Suppressor macrophage (primary cell): ENCODE data around the gene RGS1.

Source experiments
- DNase-seq, 4 experiments: peaks; one replicate each; pipeline ENCODE4 v3.0.0-alpha.2; 2020 to 2022

Gene RGS1

DNA sequence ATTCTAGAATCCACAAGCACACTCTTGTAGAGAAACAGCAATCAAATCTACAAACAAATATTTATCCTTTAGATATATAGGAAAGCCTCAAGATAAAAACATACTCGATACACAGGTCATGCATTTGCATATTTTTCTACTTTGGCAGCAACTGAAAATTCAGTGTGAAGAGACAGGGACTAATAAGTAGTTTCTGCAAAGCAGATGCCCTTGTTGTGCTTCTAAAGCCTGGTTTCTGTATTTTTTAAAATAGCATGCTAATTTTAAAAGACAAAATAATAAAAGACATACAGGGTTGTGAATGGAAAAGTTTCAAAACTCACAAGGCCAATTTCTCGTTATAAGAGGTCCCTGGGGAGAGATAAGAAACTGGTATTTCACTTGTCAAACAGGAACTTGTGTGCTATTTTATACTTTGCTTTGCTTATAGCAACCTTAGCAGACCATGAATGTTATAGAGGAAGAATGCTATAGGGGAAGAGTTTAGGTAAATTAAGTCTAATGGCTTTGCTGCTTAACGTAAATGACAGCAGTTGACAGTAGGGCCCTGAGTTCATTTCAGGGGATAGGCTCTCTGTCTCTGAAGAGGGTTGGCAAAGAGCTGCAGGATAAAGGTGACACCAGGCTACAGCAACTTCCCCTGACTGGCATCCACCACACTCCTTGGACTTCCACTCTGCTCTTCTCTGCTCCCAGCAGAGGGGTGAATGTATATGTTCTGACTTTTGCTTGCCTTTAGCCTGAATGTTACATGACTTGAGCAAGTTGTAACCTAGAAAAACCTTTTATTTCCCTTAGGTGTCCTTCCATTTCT, 51.0 kb downstream of the RGS1 start:
- no peak for DNase-seq

DNA sequence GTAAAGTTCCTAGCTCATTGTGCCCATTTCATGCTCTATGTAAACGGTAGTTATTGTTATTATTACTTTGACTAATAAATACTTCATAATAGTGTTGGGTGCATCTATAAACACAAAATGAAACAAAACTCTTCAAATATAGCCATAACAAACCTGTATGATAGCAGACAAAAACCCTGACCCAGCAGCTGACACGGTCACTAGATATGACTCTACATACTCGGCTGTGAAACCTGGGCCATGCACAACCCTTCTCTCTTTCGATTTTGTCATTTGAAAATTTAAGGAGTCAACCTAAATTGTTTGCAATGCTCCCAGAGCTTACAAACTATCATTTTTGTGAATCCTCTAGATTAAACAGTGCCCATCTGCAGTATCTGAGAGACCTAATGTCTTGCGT, 52.3 kb downstream of the RGS1 start:
- DNase-seq, result no peak

DNA sequence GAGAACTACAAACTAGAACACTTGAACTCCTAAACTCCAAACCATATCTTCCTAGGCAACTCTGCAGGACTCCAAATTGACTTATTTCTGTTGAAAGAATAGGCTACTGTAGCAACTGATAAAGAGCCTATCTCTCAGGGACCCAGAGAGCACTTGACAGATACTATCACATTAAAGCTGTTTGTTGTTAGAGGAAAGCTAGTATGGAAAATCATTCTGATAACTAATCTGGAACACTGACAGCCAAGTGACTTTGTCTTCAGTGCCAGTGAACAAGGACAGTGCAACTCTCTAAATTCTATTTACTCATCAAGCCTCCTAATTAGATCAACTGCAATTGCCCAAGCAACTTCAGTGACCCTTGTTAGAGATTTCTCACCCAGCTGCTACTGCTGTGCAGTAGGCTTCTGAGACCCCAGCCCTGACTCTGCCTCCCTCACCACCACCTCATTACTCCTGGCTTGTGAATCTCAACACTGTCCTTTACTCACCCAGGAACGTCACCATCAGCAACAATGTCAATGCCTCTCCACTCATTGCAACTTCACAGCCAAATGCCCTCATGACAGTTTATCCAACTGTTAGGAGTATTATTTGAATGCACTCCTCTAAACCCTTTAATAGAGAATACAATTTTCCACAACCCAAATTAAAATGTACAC, 53.0 kb downstream of the RGS1 start:
- no peak for DNase-seq

DNA sequence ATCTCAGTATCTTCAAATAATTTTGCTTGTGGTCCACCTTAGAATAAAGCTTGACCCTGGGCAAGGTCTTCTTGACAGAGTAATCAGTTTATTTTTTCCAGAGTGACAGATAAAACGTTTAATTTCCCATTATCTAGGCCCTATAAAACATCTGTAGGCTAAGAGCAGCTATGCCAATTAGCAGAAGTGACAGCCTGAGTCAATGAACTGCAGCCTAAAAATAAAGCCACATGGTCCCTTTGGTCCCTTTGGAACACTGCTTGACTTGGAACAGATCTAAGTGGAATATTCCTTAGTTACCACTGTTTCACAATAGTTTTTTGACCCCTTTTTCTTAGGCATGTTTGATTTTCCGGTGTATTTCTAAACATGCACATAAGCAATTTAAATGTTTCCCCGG, 54.0 kb downstream of the RGS1 start:
- DNase-seq, result no peak
